Measurements from ENCODE around the gene OPCML.

The OPCML gene

GRCh38 chr11:133253570-133253969 is 278.7 kb downstream of the OPCML start:
- no peaks in the 10 kb centered on the region for H3K27me3 ChIP-seq (ENCODE audit: control insufficient read depth in 1 of 2, insufficient read depth in 2 of 2, low read length in 2 of 2)
- no peak overlapping the region for H3K9ac ChIP-seq (ENCODE audit: low read depth in 1 of 2, low read length in 2 of 2)
- H3K4me3 ChIP-seq (ENCODE audit: low read depth in 1 of 2, low read length in 2 of 2), result no peak overlapping the region
- H3K36me3 ChIP-seq (ENCODE audit: control insufficient read depth in 1 of 2, insufficient read depth in 2 of 2, low read length in 2 of 2), result no peaks in the 10 kb centered on the region
- no peaks in the 10 kb centered on the region for H3K9me3 ChIP-seq (ENCODE audit: control insufficient read depth in 1 of 2, low read length in 2 of 2)
- no peak overlapping the region for H3K27ac ChIP-seq (ENCODE audit: low read depth, low read length)
- H3K4me1 ChIP-seq (ENCODE audit: control insufficient read depth in 1 of 2, insufficient read depth in 2 of 2, low read length in 2 of 2), result no peaks in the 10 kb centered on the region

- Histone ChIP-seq H3K27ac (ENCODE audit: low read depth, low read length) (no peak overlapping the region), H3K9me3 (ENCODE audit: control insufficient read depth in 1 of 2, low read length in 2 of 2) (no peaks in the 10 kb centered on the region), H3K4me1 (ENCODE audit: control insufficient read depth in 1 of 2, insufficient read depth in 2 of 2, low read length in 2 of 2) (no peaks in the 10 kb centered on the region), H3K4me3 (ENCODE audit: low read depth in 1 of 2, low read length in 2 of 2) (no peak overlapping the region), H3K27me3 (ENCODE audit: control insufficient read depth in 1 of 2, insufficient read depth in 2 of 2, low read length in 2 of 2) (no peaks in the 10 kb centered on the region), H3K36me3 (ENCODE audit: control insufficient read depth in 1 of 2, insufficient read depth in 2 of 2, low read length in 2 of 2) (no peaks in the 10 kb centered on the region), H3K9ac (ENCODE audit: low read depth in 1 of 2, low read length in 2 of 2) (no peak overlapping the region)
These were observed 280.5 kb downstream of the OPCML start for GRCh38 chr11:133251841-133252240.

GRCh38 chr11:133249530-133249929 is 282.8 kb downstream of the OPCML start:
- Histone ChIP-seq H3K9me3 (ENCODE audit: control insufficient read depth in 1 of 2, low read length in 2 of 2) (no peaks in the 10 kb centered on the region), H3K9ac (ENCODE audit: low read depth in 1 of 2, low read length in 2 of 2) (no peak overlapping the region), H3K36me3 (ENCODE audit: control insufficient read depth in 1 of 2, insufficient read depth in 2 of 2, low read length in 2 of 2) (no peaks in the 10 kb centered on the region), H3K27ac (ENCODE audit: low read depth, low read length) (no peak overlapping the region), H3K4me3 (ENCODE audit: low read depth in 1 of 2, low read length in 2 of 2) (no peak overlapping the region), H3K27me3 (ENCODE audit: control insufficient read depth in 1 of 2, insufficient read depth in 2 of 2, low read length in 2 of 2) (no peaks in the 10 kb centered on the region), H3K4me1 (ENCODE audit: control insufficient read depth in 1 of 2, insufficient read depth in 2 of 2, low read length in 2 of 2) (no peaks in the 10 kb centered on the region)

- no peak overlapping the region for H3K27ac ChIP-seq (ENCODE audit: low read depth, low read length)
- no peaks in the 10 kb centered on the region for H3K9me3 ChIP-seq (ENCODE audit: control insufficient read depth in 1 of 2, low read length in 2 of 2)
- H3K36me3 ChIP-seq (ENCODE audit: control insufficient read depth in 1 of 2, insufficient read depth in 2 of 2, low read length in 2 of 2), result no peaks in the 10 kb centered on the region
- H3K4me1 ChIP-seq (ENCODE audit: control insufficient read depth in 1 of 2, insufficient read depth in 2 of 2, low read length in 2 of 2), result no peaks in the 10 kb centered on the region
- H3K4me3 ChIP-seq (ENCODE audit: low read depth in 1 of 2, low read length in 2 of 2), result no peak overlapping the region
- no peak overlapping the region for H3K9ac ChIP-seq (ENCODE audit: low read depth in 1 of 2, low read length in 2 of 2)
- no peaks in the 10 kb centered on the region for H3K27me3 ChIP-seq (ENCODE audit: control insufficient read depth in 1 of 2, insufficient read depth in 2 of 2, low read length in 2 of 2)
These were observed 283.2 kb downstream of the OPCML start for GRCh38 chr11:133249065-133249464.

- Histone ChIP-seq H3K27me3 (ENCODE audit: control insufficient read depth in 1 of 2, insufficient read depth in 2 of 2, low read length in 2 of 2) (no peaks in the 10 kb centered on the region), H3K9me3 (ENCODE audit: control insufficient read depth in 1 of 2, low read length in 2 of 2) (no peaks in the 10 kb centered on the region), H3K36me3 (ENCODE audit: control insufficient read depth in 1 of 2, insufficient read depth in 2 of 2, low read length in 2 of 2) (no peaks in the 10 kb centered on the region), H3K4me3 (ENCODE audit: low read depth in 1 of 2, low read length in 2 of 2) (no peak overlapping the region), H3K4me1 (ENCODE audit: control insufficient read depth in 1 of 2, insufficient read depth in 2 of 2, low read length in 2 of 2) (no peaks in the 10 kb centered on the region), H3K9ac (ENCODE audit: low read depth in 1 of 2, low read length in 2 of 2) (no peak overlapping the region), H3K27ac (ENCODE audit: low read depth, low read length) (no peak overlapping the region)
These were observed 288.5 kb downstream of the OPCML start for GRCh38 chr11:133243832-133244231.

GRCh38 chr11:133240908-133241655 is 291.2 kb downstream of the OPCML start:
- H3K9me3 ChIP-seq (ENCODE audit: control insufficient read depth in 1 of 2, low read length in 2 of 2), result no peaks in the 10 kb centered on the region
- H3K27ac ChIP-seq (ENCODE audit: low read depth, low read length), result no peak overlapping the region
- no peaks in the 10 kb centered on the region for H3K4me1 ChIP-seq (ENCODE audit: control insufficient read depth in 1 of 2, insufficient read depth in 2 of 2, low read length in 2 of 2)

GRCh38 chr11:133239575-133239974 is 292.7 kb downstream of the OPCML start:
- no peak overlapping the region for H3K27ac ChIP-seq (ENCODE audit: low read depth, low read length)
- H3K36me3 ChIP-seq (ENCODE audit: control insufficient read depth in 1 of 2, insufficient read depth in 2 of 2, low read length in 2 of 2), result no peaks in the 10 kb centered on the region
- no peaks in the 10 kb centered on the region for H3K9me3 ChIP-seq (ENCODE audit: control insufficient read depth in 1 of 2, low read length in 2 of 2)
- H3K4me3 ChIP-seq (ENCODE audit: low read depth in 1 of 2, low read length in 2 of 2), result no peak overlapping the region
- no peak overlapping the region for H3K9ac ChIP-seq (ENCODE audit: low read depth in 1 of 2, low read length in 2 of 2)
- H3K27me3 ChIP-seq (ENCODE audit: control insufficient read depth in 1 of 2, insufficient read depth in 2 of 2, low read length in 2 of 2), result no peaks in the 10 kb centered on the region
- no peaks in the 10 kb centered on the region for H3K4me1 ChIP-seq (ENCODE audit: control insufficient read depth in 1 of 2, insufficient read depth in 2 of 2, low read length in 2 of 2)

More at GRCh38 chr11:133240908-133241655, 291.2 kb downstream of the OPCML start:
- H3K9ac ChIP-seq (ENCODE audit: low read depth in 1 of 2, low read length in 2 of 2), result no peak overlapping the region
- no peaks in the 10 kb centered on the region for H3K36me3 ChIP-seq (ENCODE audit: control insufficient read depth in 1 of 2, insufficient read depth in 2 of 2, low read length in 2 of 2)
- H3K4me3 ChIP-seq (ENCODE audit: low read depth in 1 of 2, low read length in 2 of 2), result no peak overlapping the region
- no peaks in the 10 kb centered on the region for H3K27me3 ChIP-seq (ENCODE audit: control insufficient read depth in 1 of 2, insufficient read depth in 2 of 2, low read length in 2 of 2)

- H3K4me3 ChIP-seq (ENCODE audit: low read depth in 1 of 2, low read length in 2 of 2), result no peak overlapping the region
- H3K27me3 ChIP-seq (ENCODE audit: control insufficient read depth in 1 of 2, insufficient read depth in 2 of 2, low read length in 2 of 2), result no peaks in the 10 kb centered on the region
- no peak overlapping the region for H3K27ac ChIP-seq (ENCODE audit: low read depth, low read length)
- H3K9me3 ChIP-seq (ENCODE audit: control insufficient read depth in 1 of 2, low read length in 2 of 2), result no peaks in the 10 kb centered on the region
- no peaks in the 10 kb centered on the region for H3K4me1 ChIP-seq (ENCODE audit: control insufficient read depth in 1 of 2, insufficient read depth in 2 of 2, low read length in 2 of 2)
- no peak overlapping the region for H3K9ac ChIP-seq (ENCODE audit: low read depth in 1 of 2, low read length in 2 of 2)
- H3K36me3 ChIP-seq (ENCODE audit: control insufficient read depth in 1 of 2, insufficient read depth in 2 of 2, low read length in 2 of 2), result no peaks in the 10 kb centered on the region
These were observed 293.8 kb downstream of the OPCML start for GRCh38 chr11:133238495-133238894.

GRCh38 chr11:133238027-133238426 is 294.3 kb downstream of the OPCML start:
- Histone ChIP-seq H3K4me3 (ENCODE audit: low read depth in 1 of 2, low read length in 2 of 2) (no peak overlapping the region), H3K36me3 (ENCODE audit: control insufficient read depth in 1 of 2, insufficient read depth in 2 of 2, low read length in 2 of 2) (no peaks in the 10 kb centered on the region), H3K4me1 (ENCODE audit: control insufficient read depth in 1 of 2, insufficient read depth in 2 of 2, low read length in 2 of 2) (no peaks in the 10 kb centered on the region), H3K27ac (ENCODE audit: low read depth, low read length) (no peak overlapping the region), H3K9ac (ENCODE audit: low read depth in 1 of 2, low read length in 2 of 2) (no peak overlapping the region), H3K27me3 (ENCODE audit: control insufficient read depth in 1 of 2, insufficient read depth in 2 of 2, low read length in 2 of 2) (no peaks in the 10 kb centered on the region), H3K9me3 (ENCODE audit: control insufficient read depth in 1 of 2, low read length in 2 of 2) (no peaks in the 10 kb centered on the region)

GRCh38 chr11:133235381-133235780 is 296.9 kb downstream of the OPCML start:
- H3K9me3 ChIP-seq (ENCODE audit: control insufficient read depth in 1 of 2, low read length in 2 of 2), result no peaks in the 10 kb centered on the region
- H3K27me3 ChIP-seq (ENCODE audit: control insufficient read depth in 1 of 2, insufficient read depth in 2 of 2, low read length in 2 of 2), result no peaks in the 10 kb centered on the region
- no peak overlapping the region for H3K4me3 ChIP-seq (ENCODE audit: low read depth in 1 of 2, low read length in 2 of 2)
- no peak overlapping the region for H3K27ac ChIP-seq (ENCODE audit: low read depth, low read length)
- peaks cover 0 to 4% of the 10 kb centered on the region in 2 donors for H3K4me1 ChIP-seq (ENCODE audit: control insufficient read depth in 1 of 2, insufficient read depth in 2 of 2, low read length in 2 of 2)
- no peak overlapping the region for H3K9ac ChIP-seq (ENCODE audit: low read depth in 1 of 2, low read length in 2 of 2)
- H3K36me3 ChIP-seq (ENCODE audit: control insufficient read depth in 1 of 2, insufficient read depth in 2 of 2, low read length in 2 of 2), result no peaks in the 10 kb centered on the region
